PC-3 (cell line): Measurements from ENCODE around the gene ZNF697. TPM values are rescaled to one million over a fixed set of nuclear protein-coding genes. Genes with fewer than 3 reads are reported as not detected.

ENCODE experiments used
- ATAC-seq: fragments of 200-7000 bp; cut with Tn5 transposase; 2 replicates; pipeline ENCODE4 v1.9.1; 2020; ENCODE audit warnings: mild to moderate bottlenecking, moderate library complexity
- BruUV-seq: library from RNA; stranded (reverse); fragments of 400-500 nt; replicated peaks from 2 replicates; lab custom pipeline; 2021; lab: Mats Ljungman, UMichigan
- CTCF ChIA-PET: fragments of 300-600 bp; sonication (Branson Sonifier 250); formaldehyde crosslinking; loops from one replicate; lab custom pipeline; 2022; ENCODE audit warnings: antibody characterized with exemption; lab: Charles Lee
- POLR2A ChIA-PET: fragments of 300-600 bp; sonication (Branson Sonifier 250); formaldehyde crosslinking; loops from one replicate; lab custom pipeline; 2022; ENCODE audit warnings: antibody characterized with exemption; ENCODE audit not compliant: unreplicated experiment; lab: Charles Lee
- DNase-seq: peaks from one replicate; pipeline ENCODE4 v3.0.0-alpha.2; 2015
- H2AFZ ChIP-seq: fragments of 300-600 bp; sonication (generic); 2 replicates; pipeline ENCODE4 v1.6.0; 2016; ENCODE audit warnings: antibody characterized with exemption, low read length
- H3F3A ChIP-seq: fragments of 300-600 bp; sonication (generic); one replicate; pipeline ENCODE4 v1.6.0; 2017; ENCODE audit warnings: antibody characterized with exemption, low read length, control low read depth, mild to moderate bottlenecking; ENCODE audit not compliant: unreplicated experiment
- H3K27ac ChIP-seq: fragments of 300-600 bp; sonication (generic); 2 replicates; pipeline ENCODE4 v1.5.1; 2016; ENCODE audit warnings: mild to moderate bottlenecking, low read length
- H3K27me3 ChIP-seq: fragments of 300-600 bp; sonication (generic); 2 replicates; pipeline ENCODE4 v1.6.1; 2016; ENCODE audit warnings: low read length, mixed read lengths
- H3K36me3 ChIP-seq: fragments of 300-600 bp; sonication (generic); 2 replicates; pipeline ENCODE4 v1.6.1; 2016; ENCODE audit warnings: low read depth, mixed run types, low read length, mixed read lengths
- H3K4me1 ChIP-seq: fragments of 300-600 bp; sonication (generic); 2 replicates; pipeline ENCODE4 v1.5.1; 2016; ENCODE audit warnings: low read length; ENCODE audit not compliant: insufficient read depth
- H3K4me2 ChIP-seq: fragments of 300-600 bp; sonication (generic); 2 replicates; pipeline ENCODE4 v1.6.0; 2016; ENCODE audit warnings: low read length
- H3K4me3 ChIP-seq: fragments of 300-600 bp; sonication (generic); 2 replicates; pipeline ENCODE4 v1.5.1; 2016; ENCODE audit warnings: mild to moderate bottlenecking, low read length, mixed read lengths
- H3K79me2 ChIP-seq: fragments of 300-600 bp; sonication (generic); 2 replicates; pipeline ENCODE4 v1.6.1; 2017; ENCODE audit warnings: low read length, mixed read lengths
- H3K9ac ChIP-seq: fragments of 300-600 bp; sonication (generic); 2 replicates; pipeline ENCODE4 v1.6.0; 2016; ENCODE audit warnings: mild to moderate bottlenecking, low read length
- H3K9me2 ChIP-seq: fragments of 300-600 bp; sonication (generic); replicated peaks from 2 replicates; pipeline ENCODE4 v1.6.1; 2016; ENCODE audit warnings: mixed run types, low read length, mixed read lengths
- H3K9me3 ChIP-seq: fragments of 300-600 bp; sonication (generic); 2 replicates; pipeline ENCODE4 v1.6.1; 2016; ENCODE audit warnings: low read length, mixed read lengths
- H4K20me1 ChIP-seq: fragments of 300-600 bp; sonication (generic); 2 replicates; pipeline ENCODE4 v1.6.1; 2016; ENCODE audit warnings: low read length, mixed read lengths
- EZH2 ChIP-seq: fragments of 300-600 bp; sonication (generic); IDR thresholded peaks from one replicate; pipeline ENCODE4 v1.6.1; 2017; ENCODE audit warnings: antibody characterized with exemption, mild to moderate bottlenecking, low read length; ENCODE audit not compliant: unreplicated experiment
- EZH2phosphoT487 ChIP-seq: fragments of 300-600 bp; sonication (generic); IDR thresholded peaks from 2 replicates; pipeline ENCODE4 v1.6.1; 2018; ENCODE audit warnings: mild to moderate bottlenecking, antibody characterized with exemption, low read length, borderline replicate concordance
- intact Hi-C: fragments of 100-400 bp; cut with micrococcal nuclease; formaldehyde crosslinking; loops from 2 replicates; pipeline ENCODE4 v1.9.0; 2023
- total RNA-seq: library from RNA; depleted of rRNA; stranded (reverse); fragments of >200 nt; gene quantifications from 2 replicates; pipeline ENCODE4 v1.2.3, GENCODE V29; 2014
- TF ChIP-seq, protein P1 (sequence below): fragments of 300-600 bp; sonication (generic); conservative IDR thresholded peaks from 2 replicates; pipeline ENCODE4 v1.5.1; 2017; ENCODE audit warnings: antibody characterized with exemption, low read depth, mild to moderate bottlenecking, low read length

ZNF697 gene
- total RNA-seq, 1 experiment from 2014 or later, result 5.3 TPM

- Histone ChIP-seq H3K9me2 (no peaks in the 10 kb centered on the region), H3K36me3 (no peaks in the 10 kb centered on the region), H3K79me2 (no peaks in the 10 kb centered on the region), H3K27me3 (no peaks in the 10 kb centered on the region), H3K4me2 (peak overlapping the region; percentile 88), H4K20me1 (no peaks in the 10 kb centered on the region), H3K27ac (peak overlapping the region; percentile 98), H3F3A (peaks cover 9% of the 10 kb centered on the region), H3K4me1 (peaks cover 40% of the 10 kb centered on the region), H3K9ac (peak overlapping the region; percentile 77), H2AFZ (peak overlapping the region; percentile 82), H3K9me3 (no peaks in the 10 kb centered on the region), H3K4me3 (peak overlapping the region; percentile 70)
- ChIA-PET POLR2A (no interaction called here), CTCF (interaction anchor here (0.6 to 1.5 kb wide), 4 partner anchors 27 to 64 kb away, joined by 3 to 11 read pairs (median 4); partner anchors contain the start of genes PHGDH and ZNF697)
- no TSS peak for BruUV-seq
- ATAC-seq (peak; percentile 56), DNase-seq (peak; percentile 96)
- intact Hi-C loops, result loop anchor here (1.0 to 10.0 kb wide), 4 partner anchors 27 to 109 kb away; partner anchors contain the start of genes PHGDH and ZNF697
- TF ChIP-seq EZH2 (no peak), EZH2phosphoT487 (no peak)
- TF ChIP-seq, protein P1, sequence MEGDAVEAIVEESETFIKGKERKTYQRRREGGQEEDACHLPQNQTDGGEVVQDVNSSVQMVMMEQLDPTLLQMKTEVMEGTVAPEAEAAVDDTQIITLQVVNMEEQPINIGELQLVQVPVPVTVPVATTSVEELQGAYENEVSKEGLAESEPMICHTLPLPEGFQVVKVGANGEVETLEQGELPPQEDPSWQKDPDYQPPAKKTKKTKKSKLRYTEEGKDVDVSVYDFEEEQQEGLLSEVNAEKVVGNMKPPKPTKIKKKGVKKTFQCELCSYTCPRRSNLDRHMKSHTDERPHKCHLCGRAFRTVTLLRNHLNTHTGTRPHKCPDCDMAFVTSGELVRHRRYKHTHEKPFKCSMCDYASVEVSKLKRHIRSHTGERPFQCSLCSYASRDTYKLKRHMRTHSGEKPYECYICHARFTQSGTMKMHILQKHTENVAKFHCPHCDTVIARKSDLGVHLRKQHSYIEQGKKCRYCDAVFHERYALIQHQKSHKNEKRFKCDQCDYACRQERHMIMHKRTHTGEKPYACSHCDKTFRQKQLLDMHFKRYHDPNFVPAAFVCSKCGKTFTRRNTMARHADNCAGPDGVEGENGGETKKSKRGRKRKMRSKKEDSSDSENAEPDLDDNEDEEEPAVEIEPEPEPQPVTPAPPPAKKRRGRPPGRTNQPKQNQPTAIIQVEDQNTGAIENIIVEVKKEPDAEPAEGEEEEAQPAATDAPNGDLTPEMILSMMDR, result peak; percentile 93
Measured at GRCh38 chr1:119675349-119676345, 27.6 kb upstream of the ZNF697 start.

DNA sequence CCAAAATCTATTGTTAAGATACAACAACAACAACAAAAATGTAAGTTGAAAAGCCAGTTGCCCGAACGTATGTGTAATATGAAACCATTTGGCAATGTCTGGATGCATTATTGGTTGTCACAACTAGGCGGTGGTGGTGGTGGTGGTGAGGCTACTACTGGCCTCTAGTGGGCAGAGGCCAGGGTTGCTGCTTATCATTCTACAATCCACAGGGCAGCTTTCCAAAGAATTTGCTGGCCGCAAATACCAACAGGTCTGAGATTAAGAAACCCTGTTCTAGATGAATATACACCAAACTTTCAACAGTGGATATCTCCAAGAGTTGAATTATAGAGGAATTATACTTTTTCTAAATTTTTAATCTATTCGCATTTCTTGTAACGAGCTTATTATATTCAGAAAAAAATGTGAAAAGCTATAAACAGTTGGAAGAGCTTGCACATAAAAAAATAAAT lies 26.8 kb upstream of the ZNF697 start:
- Histone ChIP-seq H2AFZ (peak overlapping the region; percentile 82), H3K79me2 (no peaks in the 10 kb centered on the region), H4K20me1 (no peaks in the 10 kb centered on the region), H3K4me3 (peak overlapping the region; percentile 70), H3K27me3 (no peaks in the 10 kb centered on the region), H3K9me2 (no peaks in the 10 kb centered on the region), H3K36me3 (no peaks in the 10 kb centered on the region), H3K9me3 (no peaks in the 10 kb centered on the region), H3K9ac (peak overlapping the region; percentile 90), H3K4me1 (peaks cover 40% of the 10 kb centered on the region), H3K27ac (peak overlapping the region; percentile 98), H3F3A (peaks cover 9% of the 10 kb centered on the region), H3K4me2 (peak overlapping the region; percentile 88)
- intact Hi-C loops, result loop anchor here (1.0 to 10.0 kb wide), 4 partner anchors 27 to 110 kb away; partner anchors contain the start of genes PHGDH and ZNF697
- DNase-seq, result peak; percentile 90
- TF ChIP-seq EZH2 (no peak), EZH2phosphoT487 (no peak)
- TF ChIP-seq, protein P1, result peak; percentile 62
- CTCF ChIA-PET, result interaction anchor here (0.7 to 1.5 kb wide), 4 partner anchors 27 to 63 kb away, joined by 3 to 11 read pairs (median 4); partner anchors contain the start of genes PHGDH and ZNF697
- POLR2A ChIA-PET, result no interaction called here
- no TSS peak for BruUV-seq
- peak; percentile 39 for ATAC-seq
